ENCODE results near the gene SLC35A5.

- TF ChIP-seq CTCF (IDR thresholded peaks at IDR 0.05) (no peak), POLR2A (IDR thresholded peaks at IDR 0.05) (no peak)
Measured at GRCh38 chr3:112631257-112631656, 69.4 kb downstream of the SLC35A5 start.

Measured in stomach (tissue), 4 donors.